HepG2 (cell line): ENCODE data around the gene ABHD11. TPM values are rescaled to one million over a fixed set of nuclear protein-coding genes. Genes with fewer than 3 reads are reported as not detected.

Experiments used
- ARNT2 ChIP-seq: sonication (generic); formaldehyde crosslinking; IDR thresholded peaks from 2 replicates; pipeline ENCODE4 v1.8.0; 2022; ENCODE audit warnings: mild to moderate bottlenecking, low read depth, missing genetic modification reagents, moderate library complexity
- CEBPB ChIP-seq: IDR thresholded peaks from 2 replicates; pipeline ENCODE4 v1.6.1; 2011; ENCODE audit warnings: low read depth, low read length, improper control_type of control experiment, borderline replicate concordance
- FOXP1 ChIP-seq, 2 experiments: fragments of 450-650 bp in 1 of 2; IDR thresholded peaks; 2 replicates each; pipeline ENCODE4 v1.6.1; 2017 to 2018; ENCODE audit warnings: antibody characterized with exemption in 1 of 2
- ISX ChIP-seq: sonication (generic); formaldehyde crosslinking; conservative IDR thresholded peaks from 2 replicates; pipeline ENCODE4 v1.5.0; 2020; ENCODE audit warnings: missing genetic modification reagents
- KMT2B ChIP-seq: IDR thresholded peaks from 2 replicates; pipeline ENCODE4 v1.6.1; 2016; ENCODE audit warnings: missing genetic modification reagents, missing compliant biosample characterization
- MED1 ChIP-seq: sonication (generic); formaldehyde crosslinking; IDR thresholded peaks from 2 replicates; pipeline ENCODE4 v1.4.0; 2020; ENCODE audit warnings: missing genetic modification reagents
- SIN3B ChIP-seq: fragments of 150-350 bp; IDR thresholded peaks from 2 replicates; pipeline ENCODE4 v1.6.1; 2014; ENCODE audit warnings: low read length
- TFE3 ChIP-seq: IDR thresholded peaks from 2 replicates; pipeline ENCODE4 v1.6.1; 2016
- TRAFD1 ChIP-seq: sonication (generic); formaldehyde crosslinking; IDR thresholded peaks from 2 replicates; pipeline ENCODE4 v1.5.1; 2020; ENCODE audit warnings: missing genetic modification reagents, mild to moderate bottlenecking, borderline replicate concordance
- ZNF503 ChIP-seq: sonication (generic); formaldehyde crosslinking; IDR thresholded peaks from 2 replicates; pipeline ENCODE4 v1.4.0; 2020; ENCODE audit warnings: missing genetic modification reagents
- ZNF567 ChIP-seq: sonication (generic); formaldehyde crosslinking; IDR thresholded peaks from 2 replicates; pipeline ENCODE4 v1.8.1; 2023; ENCODE audit warnings: mild to moderate bottlenecking, missing genetic modification reagents, borderline replicate concordance
- ZNF670 ChIP-seq: sonication (generic); formaldehyde crosslinking; IDR thresholded peaks from 2 replicates; pipeline ENCODE4 v1.8.0; 2022; ENCODE audit warnings: mild to moderate bottlenecking, missing genetic modification reagents, borderline replicate concordance
- ZNF691 ChIP-seq: sonication (generic); formaldehyde crosslinking; IDR thresholded peaks from 2 replicates; pipeline ENCODE4 v1.4.0; 2020; ENCODE audit warnings: missing genetic modification reagents, low read depth, mild to moderate bottlenecking, borderline replicate concordance
- polyA plus RNA-seq, 8 experiments: library from polyadenylated mRNA; depleted of rRNA in 3 of 8; stranded (reverse) in 7 of 8; unstranded in 1 of 8; fragments of >200 nt; fragmentation: Illumina TruSeq in 4 of 8; extraction: Trizol in 4 of 8; gene quantifications; 2 replicates each; pipeline versions ENCODE4 v1.2.1 to v1.2.3, GENCODE V29; 2011 to 2016; ENCODE audit warnings: low read depth in 4 of 8, missing spikeins in 1 of 8, mixed read lengths in 1 of 8; ENCODE audit not compliant: insufficient read depth in 1 of 8
- total RNA-seq, 5 experiments: library from RNA; depleted of rRNA; stranded (reverse); fragments of >200 nt; fragmentation: Illumina TruSeq; extraction: Trizol; gene quantifications; 2 replicates each; pipeline ENCODE4 v1.2.3, GENCODE V29; 2016; ENCODE audit warnings: low read depth in 1 of 5
- TF ChIP-seq, protein P1 (sequence below): IDR thresholded peaks from 2 replicates; pipeline ENCODE4 v1.6.1; 2016; ENCODE audit warnings: low read depth, borderline replicate concordance
- TF ChIP-seq, protein P2 (sequence below): sonication (generic); formaldehyde crosslinking; IDR thresholded peaks from 2 replicates; pipeline ENCODE4 v1.9.0; 2021; ENCODE audit warnings: mild to moderate bottlenecking, missing genetic modification reagents

ABHD11 gene
- total and polyA plus RNA-seq, 2 of the 13 experiments (the other 11 are each of a cell fraction or from before 2014, with no cell fraction given), result 7.0 to 8.1 TPM

- TF ChIP-seq ZNF503 (CRISPR knock-in tag), result no peak
- TF ChIP-seq, protein P1, sequence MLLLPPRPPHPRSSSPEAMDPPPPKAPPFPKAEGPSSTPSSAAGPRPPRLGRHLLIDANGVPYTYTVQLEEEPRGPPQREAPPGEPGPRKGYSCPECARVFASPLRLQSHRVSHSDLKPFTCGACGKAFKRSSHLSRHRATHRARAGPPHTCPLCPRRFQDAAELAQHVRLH (CRISPR knock-in tag), result peak; percentile 89; the same call in 1 of the 2 replicates
- TF ChIP-seq ISX (CRISPR knock-in tag), result no peak
- TF ChIP-seq, protein P2, sequence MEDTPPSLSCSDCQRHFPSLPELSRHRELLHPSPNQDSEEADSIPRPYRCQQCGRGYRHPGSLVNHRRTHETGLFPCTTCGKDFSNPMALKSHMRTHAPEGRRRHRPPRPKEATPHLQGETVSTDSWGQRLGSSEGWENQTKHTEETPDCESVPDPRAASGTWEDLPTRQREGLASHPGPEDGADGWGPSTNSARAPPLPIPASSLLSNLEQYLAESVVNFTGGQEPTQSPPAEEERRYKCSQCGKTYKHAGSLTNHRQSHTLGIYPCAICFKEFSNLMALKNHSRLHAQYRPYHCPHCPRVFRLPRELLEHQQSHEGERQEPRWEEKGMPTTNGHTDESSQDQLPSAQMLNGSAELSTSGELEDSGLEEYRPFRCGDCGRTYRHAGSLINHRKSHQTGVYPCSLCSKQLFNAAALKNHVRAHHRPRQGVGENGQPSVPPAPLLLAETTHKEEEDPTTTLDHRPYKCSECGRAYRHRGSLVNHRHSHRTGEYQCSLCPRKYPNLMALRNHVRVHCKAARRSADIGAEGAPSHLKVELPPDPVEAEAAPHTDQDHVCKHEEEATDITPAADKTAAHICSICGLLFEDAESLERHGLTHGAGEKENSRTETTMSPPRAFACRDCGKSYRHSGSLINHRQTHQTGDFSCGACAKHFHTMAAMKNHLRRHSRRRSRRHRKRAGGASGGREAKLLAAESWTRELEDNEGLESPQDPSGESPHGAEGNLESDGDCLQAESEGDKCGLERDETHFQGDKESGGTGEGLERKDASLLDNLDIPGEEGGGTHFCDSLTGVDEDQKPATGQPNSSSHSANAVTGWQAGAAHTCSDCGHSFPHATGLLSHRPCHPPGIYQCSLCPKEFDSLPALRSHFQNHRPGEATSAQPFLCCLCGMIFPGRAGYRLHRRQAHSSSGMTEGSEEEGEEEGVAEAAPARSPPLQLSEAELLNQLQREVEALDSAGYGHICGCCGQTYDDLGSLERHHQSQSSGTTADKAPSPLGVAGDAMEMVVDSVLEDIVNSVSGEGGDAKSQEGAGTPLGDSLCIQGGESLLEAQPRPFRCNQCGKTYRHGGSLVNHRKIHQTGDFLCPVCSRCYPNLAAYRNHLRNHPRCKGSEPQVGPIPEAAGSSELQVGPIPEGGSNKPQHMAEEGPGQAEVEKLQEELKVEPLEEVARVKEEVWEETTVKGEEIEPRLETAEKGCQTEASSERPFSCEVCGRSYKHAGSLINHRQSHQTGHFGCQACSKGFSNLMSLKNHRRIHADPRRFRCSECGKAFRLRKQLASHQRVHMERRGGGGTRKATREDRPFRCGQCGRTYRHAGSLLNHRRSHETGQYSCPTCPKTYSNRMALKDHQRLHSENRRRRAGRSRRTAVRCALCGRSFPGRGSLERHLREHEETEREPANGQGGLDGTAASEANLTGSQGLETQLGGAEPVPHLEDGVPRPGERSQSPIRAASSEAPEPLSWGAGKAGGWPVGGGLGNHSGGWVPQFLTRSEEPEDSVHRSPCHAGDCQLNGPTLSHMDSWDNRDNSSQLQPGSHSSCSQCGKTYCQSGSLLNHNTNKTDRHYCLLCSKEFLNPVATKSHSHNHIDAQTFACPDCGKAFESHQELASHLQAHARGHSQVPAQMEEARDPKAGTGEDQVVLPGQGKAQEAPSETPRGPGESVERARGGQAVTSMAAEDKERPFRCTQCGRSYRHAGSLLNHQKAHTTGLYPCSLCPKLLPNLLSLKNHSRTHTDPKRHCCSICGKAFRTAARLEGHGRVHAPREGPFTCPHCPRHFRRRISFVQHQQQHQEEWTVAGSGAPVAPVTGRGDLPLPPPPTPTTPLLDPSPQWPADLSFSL (CRISPR knock-in tag), result no peak
- peak; percentile 97 for TF ChIP-seq CEBPB
- peak; percentile 85; the same call in 1 of the 2 replicates for TF ChIP-seq ZNF691 (CRISPR knock-in tag)
- peak; percentile 86 for TF ChIP-seq ZNF670 (CRISPR knock-in tag)
- TF ChIP-seq SIN3B, result no peak
- TF ChIP-seq FOXP1 (IDR thresholded peaks at IDR 0.05), result no peak
- no peak for TF ChIP-seq FOXP1 (CRISPR knock-in tag; IDR thresholded peaks at IDR 0.05)
- peak; percentile 67 for TF ChIP-seq TRAFD1 (CRISPR knock-in tag)
- peak; percentile 69 for TF ChIP-seq MED1 (CRISPR knock-in tag)
- TF ChIP-seq KMT2B (CRISPR knock-in tag), result 0 out of 2 replicates have a peak, but pooled peaks have one; percentile 75
- TF ChIP-seq TFE3 (CRISPR knock-in tag), result 0 out of 2 replicates have a peak, but pooled peaks have one; percentile 43
- TF ChIP-seq ARNT2, result peak; percentile 89
- TF ChIP-seq ZNF567 (CRISPR knock-in tag), result no peak
Observed at GRCh38 chr7:73738612-73739386, at the start of gene ABHD11 (continued).
